Muscle of arm (tissue), 12 donors: ENCODE results near the gene ITFG1. TPM values are rescaled to one million over a fixed set of nuclear protein-coding genes. Genes with fewer than 3 reads are reported as not detected.
"Not testable (repeated sequence)": the region's sequence is repeated elsewhere in the genome, so short reads cannot be mapped to it uniquely, and the experiment has no call there.

Experiments used
- DNase-seq: peaks from one replicate; pipeline ENCODE4 v3.0.0-alpha.2; 2013
- polyA plus RNA-seq, 12 donors: library from polyadenylated mRNA; unstranded; fragments of 120-200 nt; gene quantifications; one replicate each; pipeline ENCODE4 v1.2.1, GENCODE V29; 2013; ENCODE audit not compliant: insufficient read length in 12 of 12

The ITFG1 gene
- polyA plus RNA-seq, 12 donors = 64.8 to 122 (median 105) TPM; not detected in 1

GRCh38 chr16:47347021-47347696 is 113.7 kb downstream of the ITFG1 start:
- DNase-seq = not testable (repeated sequence)

GRCh38 chr16:47342055-47342454 is 118.8 kb downstream of the ITFG1 start:
- DNase-seq = no peak

GRCh38 chr16:47330562-47330961 is 130.3 kb downstream of the ITFG1 start:
- not testable (repeated sequence) for DNase-seq

GRCh38 chr16:47324309-47324708 is 136.6 kb downstream of the ITFG1 start:
- not testable (repeated sequence) for DNase-seq

GRCh38 chr16:47323241-47323640 is 137.6 kb downstream of the ITFG1 start:
- no peak for DNase-seq

GRCh38 chr16:47320546-47321310 is 140.1 kb downstream of the ITFG1 start:
- DNase-seq = no peak

GRCh38 chr16:47317465-47318240 is 143.2 kb downstream of the ITFG1 start:
- DNase-seq = no peak

- DNase-seq = no peak
These were observed 144.3 kb downstream of the ITFG1 start for GRCh38 chr16:47316442-47317015.

- DNase-seq = no peak
These were observed 148.9 kb downstream of the ITFG1 start for GRCh38 chr16:47311738-47312505.

- DNase-seq = no peak
These were observed 150.1 kb downstream of the ITFG1 start for GRCh38 chr16:47310792-47311211.

- no peak for DNase-seq
These were observed 151.1 kb downstream of the ITFG1 start for GRCh38 chr16:47309581-47310312.

GRCh38 chr16:47308601-47309000 is 152.3 kb downstream of the ITFG1 start:
- no peak for DNase-seq

- no peak for DNase-seq
These were observed 156.3 kb downstream of the ITFG1 start for GRCh38 chr16:47304563-47304962.

GRCh38 chr16:47299587-47299986 is 161.3 kb downstream of the ITFG1 start:
- DNase-seq = no peak

GRCh38 chr16:47284999-47285398 is 175.9 kb downstream of the ITFG1 start:
- no peak for DNase-seq

GRCh38 chr16:47278306-47278970 is 182.4 kb downstream of the ITFG1 start:
- DNase-seq = no peak

GRCh38 chr16:47276522-47276921 is 184.3 kb downstream of the ITFG1 start:
- DNase-seq = no peak

- DNase-seq = no peak
These were observed 197.9 kb downstream of the ITFG1 start for GRCh38 chr16:47262938-47263337.

- no peak for DNase-seq
These were observed 200.4 kb downstream of the ITFG1 start for GRCh38 chr16:47260503-47260902.

- DNase-seq = no peak
These were observed 201.9 kb downstream of the ITFG1 start for GRCh38 chr16:47258874-47259461.
